ENCODE results near the gene RFPL4A.
"Not testable (repeated sequence)": the region's sequence is repeated elsewhere in the genome, so short reads cannot be mapped to it uniquely, and the experiment has no call there.

The RFPL4A gene

GRCh38 chr19:55758797-55759196 lies at the start of gene RFPL4A:
TSS of gene RFPL4A (plus strand) at chr19:55759097. CDS start at chr19:55761801, 2,704 bp downstream.
- H3K4me3 ChIP-seq; H3K36me3 ChIP-seq (ENCODE audit: insufficient read depth, low read length); H3K9me3 ChIP-seq (ENCODE audit: low read depth, low read length); H3K9ac ChIP-seq (ENCODE audit: insufficient read length); H3K27ac ChIP-seq; DNase-seq (ENCODE audit: low read depth, low spot score): not testable (repeated sequence)

- no peak for TF ChIP-seq EZH2 (IDR thresholded peaks at IDR 0.05)
- no peak for TF ChIP-seq POLR2AphosphoS5 (IDR thresholded peaks at IDR 0.05; ENCODE audit: borderline replicate concordance, low read depth, low read length)
- no peak for TF ChIP-seq FOXP2 (optimal IDR thresholded peaks at IDR 0.05; ENCODE audit: control extremely low read depth, extremely low read length, insufficient read depth)
- no peak for DNase-seq (ENCODE audit: low read depth, low spot score)
- no peak overlapping the region for H3K27ac ChIP-seq
- H3K36me3 ChIP-seq (ENCODE audit: insufficient read depth, low read length): no peaks in the 10 kb centered on the region
- H3K9ac ChIP-seq (ENCODE audit: insufficient read length): no peak overlapping the region
- H3K4me3 ChIP-seq: no peak overlapping the region
- no peaks in the 10 kb centered on the region for H3K9me3 ChIP-seq (ENCODE audit: low read depth, low read length)
Observed at GRCh38 chr19:55711719-55712118, 47.2 kb upstream of the RFPL4A start.

GRCh38 chr19:55712804-55713631 lies 45.9 kb upstream of the RFPL4A start:
- no peak overlapping the region for H3K27ac ChIP-seq
- no peak overlapping the region for H3K4me3 ChIP-seq
- TF ChIP-seq POLR2AphosphoS5 (IDR thresholded peaks at IDR 0.05; ENCODE audit: borderline replicate concordance, low read depth, low read length): no peak
- TF ChIP-seq EZH2 (IDR thresholded peaks at IDR 0.05): no peak
- no peak for TF ChIP-seq FOXP2 (optimal IDR thresholded peaks at IDR 0.05; ENCODE audit: control extremely low read depth, extremely low read length, insufficient read depth)
- no peaks in the 10 kb centered on the region for H3K36me3 ChIP-seq (ENCODE audit: insufficient read depth, low read length)
- DNase-seq (ENCODE audit: low read depth, low spot score): no peak
- H3K9me3 ChIP-seq (ENCODE audit: low read depth, low read length): no peaks in the 10 kb centered on the region
- H3K9ac ChIP-seq (ENCODE audit: insufficient read length): no peak overlapping the region

- H3K9me3 ChIP-seq (ENCODE audit: low read depth, low read length): peaks cover 2% of the 10 kb centered on the region; the same call in 1 of the 2 replicates
Observed at GRCh38 chr19:55716531-55716930, 42.4 kb upstream of the RFPL4A start.

GRCh38 chr19:55717251-55717650 lies 41.6 kb upstream of the RFPL4A start:
- no peak overlapping the region for H3K4me3 ChIP-seq
- H3K9ac ChIP-seq (ENCODE audit: insufficient read length): no peak overlapping the region
- H3K9me3 ChIP-seq (ENCODE audit: low read depth, low read length): peaks cover 2% of the 10 kb centered on the region; the same call in 1 of the 2 replicates
- no peaks in the 10 kb centered on the region for H3K36me3 ChIP-seq (ENCODE audit: insufficient read depth, low read length)
- no peak for TF ChIP-seq POLR2AphosphoS5 (IDR thresholded peaks at IDR 0.05; ENCODE audit: borderline replicate concordance, low read depth, low read length)
- no peak for TF ChIP-seq FOXP2 (optimal IDR thresholded peaks at IDR 0.05; ENCODE audit: control extremely low read depth, extremely low read length, insufficient read depth)
- no peak for TF ChIP-seq EZH2 (IDR thresholded peaks at IDR 0.05)
- DNase-seq (ENCODE audit: low read depth, low spot score): no peak
- H3K27ac ChIP-seq: no peak overlapping the region

More at GRCh38 chr19:55716531-55716930, 42.4 kb upstream of the RFPL4A start:
- TF ChIP-seq POLR2AphosphoS5 (IDR thresholded peaks at IDR 0.05; ENCODE audit: borderline replicate concordance, low read depth, low read length): no peak
- no peak for TF ChIP-seq EZH2 (IDR thresholded peaks at IDR 0.05)
- H3K9ac ChIP-seq (ENCODE audit: insufficient read length): no peak overlapping the region
- no peak overlapping the region for H3K27ac ChIP-seq
- no peak overlapping the region for H3K4me3 ChIP-seq
- no peaks in the 10 kb centered on the region for H3K36me3 ChIP-seq (ENCODE audit: insufficient read depth, low read length)
- DNase-seq (ENCODE audit: low read depth, low spot score): no peak

- H3K4me3 ChIP-seq; H3K27ac ChIP-seq; H3K36me3 ChIP-seq (ENCODE audit: insufficient read depth, low read length); H3K9me3 ChIP-seq (ENCODE audit: low read depth, low read length); DNase-seq (ENCODE audit: low read depth, low spot score); H3K9ac ChIP-seq (ENCODE audit: insufficient read length): not testable (repeated sequence)
Observed at GRCh38 chr19:55717879-55718711, 40.8 kb upstream of the RFPL4A start.

GRCh38 chr19:55720214-55720746 lies 38.6 kb upstream of the RFPL4A start:
- H3K36me3 ChIP-seq (ENCODE audit: insufficient read depth, low read length): no peaks in the 10 kb centered on the region
- H3K27ac ChIP-seq: no peak overlapping the region
- H3K9me3 ChIP-seq (ENCODE audit: low read depth, low read length): peaks cover 2% of the 10 kb centered on the region; the same call in 1 of the 2 replicates
- H3K4me3 ChIP-seq: no peak overlapping the region
- H3K9ac ChIP-seq (ENCODE audit: insufficient read length): no peak overlapping the region
- DNase-seq (ENCODE audit: low read depth, low spot score): no peak
- TF ChIP-seq FOXP2 (optimal IDR thresholded peaks at IDR 0.05; ENCODE audit: control extremely low read depth, extremely low read length, insufficient read depth): no peak
- no peak for TF ChIP-seq EZH2 (IDR thresholded peaks at IDR 0.05)
- TF ChIP-seq POLR2AphosphoS5 (IDR thresholded peaks at IDR 0.05; ENCODE audit: borderline replicate concordance, low read depth, low read length): no peak

- Histone ChIP-seq H3K4me3 (no peak overlapping the region), H3K27ac (no peak overlapping the region), H3K9ac (ENCODE audit: insufficient read length) (no peak overlapping the region), H3K9me3 (ENCODE audit: low read depth, low read length) (peaks cover 2% of the 10 kb centered on the region; the same call in 1 of the 2 replicates), H3K36me3 (ENCODE audit: insufficient read depth, low read length) (no peaks in the 10 kb centered on the region)
- no peak for DNase-seq (ENCODE audit: low read depth, low spot score)
- no peak for TF ChIP-seq FOXP2 (optimal IDR thresholded peaks at IDR 0.05; ENCODE audit: control extremely low read depth, extremely low read length, insufficient read depth)
- TF ChIP-seq POLR2AphosphoS5 (IDR thresholded peaks at IDR 0.05; ENCODE audit: borderline replicate concordance, low read depth, low read length): no peak
- TF ChIP-seq EZH2 (IDR thresholded peaks at IDR 0.05): no peak
Observed at GRCh38 chr19:55720801-55721200, 38.1 kb upstream of the RFPL4A start.

Data from SK-N-MC (cell line).